DND-41 (cell line): ENCODE measurements around the gene NBL1.

ENCODE experiments used
- ATAC-seq: fragments of 200-7000 bp; cut with Tn5 transposase; 3 replicates; pipeline ENCODE4 v1.9.1; 2021; ENCODE audit warnings: low read depth; ENCODE audit not compliant: insufficient read depth
- DNase-seq: peaks from one replicate; pipeline ENCODE4 v3.0.0-alpha.2; 2020
- H2AFZ ChIP-seq: 2 replicates; pipeline ENCODE4 v1.6.0; 2012; ENCODE audit warnings: low read depth, low read length
- H3K27ac ChIP-seq: 2 replicates; pipeline ENCODE4 v1.5.1; 2012; ENCODE audit warnings: low read length, inconsistent platforms
- H3K27me3 ChIP-seq: fragments of 200-600 bp; sonication (generic); 2 replicates; pipeline ENCODE4 v1.6.0; 2012; ENCODE audit warnings: low read length, mild to moderate bottlenecking, inconsistent platforms; ENCODE audit not compliant: insufficient read depth, poor library complexity
- H3K36me3 ChIP-seq: 2 replicates; pipeline ENCODE4 v1.5.1; 2012; ENCODE audit warnings: low read length, inconsistent platforms; ENCODE audit not compliant: insufficient read depth
- H3K4me1 ChIP-seq: 2 replicates; pipeline ENCODE4 v1.5.1; 2012; ENCODE audit warnings: mild to moderate bottlenecking, low read length; ENCODE audit not compliant: insufficient read depth
- H3K4me2 ChIP-seq: 2 replicates; pipeline ENCODE4 v1.6.0; 2012; ENCODE audit warnings: mild to moderate bottlenecking, moderate library complexity, low read length, inconsistent platforms; ENCODE audit not compliant: insufficient read depth
- H3K4me3 ChIP-seq, 2 experiments: fragments of 200-600 bp in 1 of 2; shearing (Covaris generic) in 1 of 2; 2 replicates each; pipeline ENCODE4 v1.5.1; 2012 to 2016; ENCODE audit warnings: inconsistent platforms in 2 of 2, low read length in 2 of 2, mild to moderate bottlenecking in 2 of 2, low read depth in 1 of 2, moderate library complexity in 1 of 2
- H3K79me2 ChIP-seq: 2 replicates; pipeline ENCODE4 v1.6.0; 2012; ENCODE audit warnings: low read length, inconsistent platforms; ENCODE audit not compliant: insufficient read depth
- H3K9ac ChIP-seq: 2 replicates; pipeline ENCODE4 v1.6.0; 2012; ENCODE audit warnings: low read depth, mild to moderate bottlenecking, inconsistent platforms, low read length, moderate library complexity
- H3K9me3 ChIP-seq: 2 replicates; pipeline ENCODE4 v1.5.1; 2012; ENCODE audit warnings: low read length, moderate library complexity, mild to moderate bottlenecking, inconsistent platforms; ENCODE audit not compliant: insufficient read depth, severe bottlenecking
- H4K20me1 ChIP-seq: 2 replicates; pipeline ENCODE4 v1.6.0; 2012; ENCODE audit warnings: low read length; ENCODE audit not compliant: insufficient read depth
- EZH2 ChIP-seq: IDR thresholded peaks from 3 replicates; pipeline ENCODE4 v1.6.1; 2012; ENCODE audit warnings: borderline replicate concordance, low read depth, mild to moderate bottlenecking, moderate library complexity, low read length, inconsistent platforms; ENCODE audit not compliant: severe bottlenecking
- TF ChIP-seq, protein P1 (sequence below): IDR thresholded peaks from 2 replicates; pipeline ENCODE4 v1.5.1; 2012; ENCODE audit warnings: borderline replicate concordance, low read length, moderate library complexity, mild to moderate bottlenecking; ENCODE audit not compliant: poor library complexity, severe bottlenecking; ENCODE audit errors: extremely low read depth

The NBL1 gene

DNA sequence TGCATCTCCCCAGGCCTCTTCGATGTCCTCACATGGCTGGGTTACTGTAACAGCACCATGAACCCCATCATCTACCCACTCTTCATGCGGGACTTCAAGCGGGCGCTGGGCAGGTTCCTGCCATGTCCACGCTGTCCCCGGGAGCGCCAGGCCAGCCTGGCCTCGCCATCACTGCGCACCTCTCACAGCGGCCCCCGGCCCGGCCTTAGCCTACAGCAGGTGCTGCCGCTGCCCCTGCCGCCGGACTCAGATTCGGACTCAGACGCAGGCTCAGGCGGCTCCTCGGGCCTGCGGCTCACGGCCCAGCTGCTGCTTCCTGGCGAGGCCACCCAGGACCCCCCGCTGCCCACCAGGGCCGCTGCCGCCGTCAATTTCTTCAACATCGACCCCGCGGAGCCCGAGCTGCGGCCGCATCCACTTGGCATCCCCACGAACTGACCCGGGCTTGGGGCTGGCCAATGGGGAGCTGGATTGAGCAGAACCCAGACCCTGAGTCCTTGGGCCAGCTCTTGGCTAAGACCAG lies 34.9 kb downstream of the NBL1 start:
- Histone ChIP-seq H3K9me3 (no peaks in the 10 kb centered on the region), H3K27me3 (no peaks in the 10 kb centered on the region), H2AFZ (no peak overlapping the region), H3K4me2 (no peak overlapping the region), H3K4me1 (no peaks in the 10 kb centered on the region), H3K27ac (no peak overlapping the region), H3K36me3 (no peaks in the 10 kb centered on the region), H4K20me1 (peaks cover 7% of the 10 kb centered on the region), H3K79me2 (no peaks in the 10 kb centered on the region), H3K4me3 (no peak overlapping the region), H3K9ac (no peak overlapping the region)
- ATAC-seq (no peak), DNase-seq (no peak)
- TF ChIP-seq, protein P1, sequence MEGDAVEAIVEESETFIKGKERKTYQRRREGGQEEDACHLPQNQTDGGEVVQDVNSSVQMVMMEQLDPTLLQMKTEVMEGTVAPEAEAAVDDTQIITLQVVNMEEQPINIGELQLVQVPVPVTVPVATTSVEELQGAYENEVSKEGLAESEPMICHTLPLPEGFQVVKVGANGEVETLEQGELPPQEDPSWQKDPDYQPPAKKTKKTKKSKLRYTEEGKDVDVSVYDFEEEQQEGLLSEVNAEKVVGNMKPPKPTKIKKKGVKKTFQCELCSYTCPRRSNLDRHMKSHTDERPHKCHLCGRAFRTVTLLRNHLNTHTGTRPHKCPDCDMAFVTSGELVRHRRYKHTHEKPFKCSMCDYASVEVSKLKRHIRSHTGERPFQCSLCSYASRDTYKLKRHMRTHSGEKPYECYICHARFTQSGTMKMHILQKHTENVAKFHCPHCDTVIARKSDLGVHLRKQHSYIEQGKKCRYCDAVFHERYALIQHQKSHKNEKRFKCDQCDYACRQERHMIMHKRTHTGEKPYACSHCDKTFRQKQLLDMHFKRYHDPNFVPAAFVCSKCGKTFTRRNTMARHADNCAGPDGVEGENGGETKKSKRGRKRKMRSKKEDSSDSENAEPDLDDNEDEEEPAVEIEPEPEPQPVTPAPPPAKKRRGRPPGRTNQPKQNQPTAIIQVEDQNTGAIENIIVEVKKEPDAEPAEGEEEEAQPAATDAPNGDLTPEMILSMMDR, result no peak
- TF ChIP-seq EZH2, result no peak

DNA sequence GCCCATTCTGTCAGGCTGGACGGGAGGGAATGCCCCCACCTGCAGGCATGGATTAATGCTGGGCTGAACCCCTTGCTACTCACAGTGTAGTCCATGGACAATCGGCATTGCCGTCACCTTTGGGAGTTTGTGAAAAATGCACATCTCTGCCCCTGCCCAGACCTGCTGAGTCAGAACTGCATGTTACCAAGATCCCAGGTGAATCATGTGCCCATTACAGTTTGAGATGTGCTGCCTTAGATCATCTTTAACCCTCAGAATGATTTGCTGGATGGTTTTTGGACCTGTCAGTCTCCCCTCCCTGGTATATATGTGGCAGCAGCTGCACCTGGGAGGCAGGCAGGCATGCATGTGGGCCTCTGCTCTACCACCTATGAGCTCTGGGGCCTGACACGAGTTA lies 35.6 kb downstream of the NBL1 start:
- no peaks in the 10 kb centered on the region for H3K36me3 ChIP-seq
- H3K27ac ChIP-seq, result no peak overlapping the region
- DNase-seq, result no peak
- no peaks in the 10 kb centered on the region for H3K79me2 ChIP-seq
- H3K4me1 ChIP-seq, result no peaks in the 10 kb centered on the region
- H3K4me2 ChIP-seq, result no peak overlapping the region
- peaks cover 9% of the 10 kb centered on the region for H4K20me1 ChIP-seq
- no peaks in the 10 kb centered on the region for H3K27me3 ChIP-seq
- no peak overlapping the region for H2AFZ ChIP-seq
- H3K4me3 ChIP-seq, result no peak overlapping the region
- H3K9ac ChIP-seq, result no peak overlapping the region
- H3K9me3 ChIP-seq, result no peaks in the 10 kb centered on the region
- no peak for ATAC-seq
- TF ChIP-seq, protein P1, result no peak
- no peak for TF ChIP-seq EZH2

DNA sequence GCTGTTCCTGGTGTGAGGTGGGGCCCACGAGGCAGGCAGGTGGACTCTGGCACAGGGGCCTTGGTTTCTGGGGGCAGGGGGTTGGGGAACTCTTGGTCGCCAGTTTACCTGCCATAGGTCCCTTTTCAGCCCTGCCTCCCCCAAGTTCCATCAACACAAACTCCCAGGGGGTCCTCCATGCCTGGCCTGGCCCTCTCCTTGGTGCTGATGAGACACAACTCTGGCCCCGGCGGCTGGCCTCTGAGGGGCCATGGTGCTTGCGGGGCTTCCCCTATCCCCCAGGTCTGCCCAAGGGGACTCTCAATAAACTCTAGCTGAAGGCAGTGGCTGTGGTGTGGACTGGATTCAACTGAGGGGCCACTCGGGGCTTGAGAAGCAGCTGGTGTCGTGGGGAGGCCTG lies 36.5 kb downstream of the NBL1 start:
- no peak overlapping the region for H3K4me3 ChIP-seq

More for the DNA sequence above, 36.5 kb downstream of the NBL1 start:
- Histone ChIP-seq H3K27me3 (no peaks in the 10 kb centered on the region), H3K9ac (no peak overlapping the region), H3K4me2 (no peak overlapping the region), H3K36me3 (no peaks in the 10 kb centered on the region), H3K4me1 (no peaks in the 10 kb centered on the region), H4K20me1 (peaks cover 10% of the 10 kb centered on the region), H3K79me2 (no peaks in the 10 kb centered on the region), H2AFZ (no peak overlapping the region), H3K9me3 (no peaks in the 10 kb centered on the region), H3K27ac (no peak overlapping the region)
- TF ChIP-seq, protein P1, result no peak
- no peak for TF ChIP-seq EZH2
- ATAC-seq (no peak), DNase-seq (no peak)
